PC-3 (cell line): Measurements from ENCODE around the gene PRKCE.

Experiments
- EZH2 ChIP-seq: fragments of 300-600 bp; sonication (generic); IDR thresholded peaks from one replicate; pipeline ENCODE4 v1.6.1; 2017; ENCODE audit warnings: antibody characterized with exemption, mild to moderate bottlenecking, low read length; ENCODE audit not compliant: unreplicated experiment
- TF ChIP-seq, protein P1 (sequence below): fragments of 300-600 bp; sonication (generic); conservative IDR thresholded peaks from 2 replicates; pipeline ENCODE4 v1.5.1; 2017; ENCODE audit warnings: antibody characterized with exemption, low read depth, mild to moderate bottlenecking, low read length

GRCh38 chr2:45954233-45954850 is 302.9 kb downstream of the PRKCE start:
- TF ChIP-seq, protein P1, sequence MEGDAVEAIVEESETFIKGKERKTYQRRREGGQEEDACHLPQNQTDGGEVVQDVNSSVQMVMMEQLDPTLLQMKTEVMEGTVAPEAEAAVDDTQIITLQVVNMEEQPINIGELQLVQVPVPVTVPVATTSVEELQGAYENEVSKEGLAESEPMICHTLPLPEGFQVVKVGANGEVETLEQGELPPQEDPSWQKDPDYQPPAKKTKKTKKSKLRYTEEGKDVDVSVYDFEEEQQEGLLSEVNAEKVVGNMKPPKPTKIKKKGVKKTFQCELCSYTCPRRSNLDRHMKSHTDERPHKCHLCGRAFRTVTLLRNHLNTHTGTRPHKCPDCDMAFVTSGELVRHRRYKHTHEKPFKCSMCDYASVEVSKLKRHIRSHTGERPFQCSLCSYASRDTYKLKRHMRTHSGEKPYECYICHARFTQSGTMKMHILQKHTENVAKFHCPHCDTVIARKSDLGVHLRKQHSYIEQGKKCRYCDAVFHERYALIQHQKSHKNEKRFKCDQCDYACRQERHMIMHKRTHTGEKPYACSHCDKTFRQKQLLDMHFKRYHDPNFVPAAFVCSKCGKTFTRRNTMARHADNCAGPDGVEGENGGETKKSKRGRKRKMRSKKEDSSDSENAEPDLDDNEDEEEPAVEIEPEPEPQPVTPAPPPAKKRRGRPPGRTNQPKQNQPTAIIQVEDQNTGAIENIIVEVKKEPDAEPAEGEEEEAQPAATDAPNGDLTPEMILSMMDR, result no peak
- no peak for TF ChIP-seq EZH2
